Endodermal cell (in vitro differentiated cells): ENCODE results near the gene STT3A. TPM values are rescaled to one million over a fixed set of nuclear protein-coding genes. Genes with fewer than 3 reads are reported as not detected.

Experiments used
- DNase-seq: peaks from one replicate; pipeline ENCODE4 v3.0.0-alpha.2; 2017
- H3K27ac ChIP-seq: 2 replicates; pipeline ENCODE4 v1.5.1; 2013; ENCODE audit warnings: mild to moderate bottlenecking, low read depth, low read length, moderate library complexity
- H3K27me3 ChIP-seq: 2 replicates; pipeline ENCODE4 v1.6.1; 2013; ENCODE audit warnings: mild to moderate bottlenecking, low read length, moderate library complexity; ENCODE audit not compliant: insufficient read depth, control insufficient read depth, poor library complexity, severe bottlenecking
- H3K36me3 ChIP-seq: 2 replicates; pipeline ENCODE4 v1.7.0; 2013; ENCODE audit warnings: mild to moderate bottlenecking, low read length, moderate library complexity; ENCODE audit not compliant: control insufficient read depth, insufficient read depth
- H3K4me1 ChIP-seq: one replicate; pipeline ENCODE4 v1.7.0; 2013; ENCODE audit warnings: low read length; ENCODE audit not compliant: control insufficient read depth, insufficient read depth
- H3K4me3 ChIP-seq: 2 replicates; pipeline ENCODE4 v1.5.1; 2013; ENCODE audit warnings: mild to moderate bottlenecking, low read length, moderate library complexity
- H3K9ac ChIP-seq: 2 replicates; pipeline ENCODE4 v1.6.1; 2013; ENCODE audit warnings: mild to moderate bottlenecking, low read length, moderate library complexity; ENCODE audit not compliant: poor library complexity, severe bottlenecking; ENCODE audit errors: extremely low read depth
- H3K9me3 ChIP-seq: 2 replicates; pipeline ENCODE4 v1.6.1; 2013; ENCODE audit warnings: mild to moderate bottlenecking, low read length, moderate library complexity; ENCODE audit not compliant: control insufficient read depth
- H3K27ac Mint-ChIP-seq: 2 replicates; pipeline ENCODE4 v1.8.0; 2020; ENCODE audit warnings: mixed read lengths
- H3K27me3 Mint-ChIP-seq: 2 replicates; pipeline ENCODE4 v1.8.0; 2021; ENCODE audit warnings: mild to moderate bottlenecking, mixed read lengths; ENCODE audit not compliant: insufficient read depth
- H3K36me3 Mint-ChIP-seq: 2 replicates; pipeline ENCODE4 v1.8.0; 2020; ENCODE audit warnings: low read depth, mixed read lengths
- H3K4me1 Mint-ChIP-seq: 2 replicates; pipeline ENCODE4 v1.8.0; 2020; ENCODE audit warnings: mixed read lengths
- H3K4me3 Mint-ChIP-seq: 2 replicates; pipeline ENCODE4 v1.8.0; 2020; ENCODE audit warnings: mild to moderate bottlenecking, moderate library complexity, mixed read lengths
- H3K9me3 Mint-ChIP-seq: 2 replicates; pipeline ENCODE4 v1.8.0; 2020; ENCODE audit warnings: mild to moderate bottlenecking, mixed read lengths
- CTCF ChIP-seq: fragments of 200-600 bp; sonication (generic); conservative IDR thresholded peaks from 2 replicates; pipeline ENCODE4 v1.5.0; 2021; ENCODE audit warnings: antibody characterized with exemption, mild to moderate bottlenecking
- WGBS, 2 experiments: methylation state at CpG; one replicate each; pipeline versions ENCODE4 v1.1.5 to v1.1.7; 2013; ENCODE audit warnings: missing lambda C conversion rate in 2 of 2, mixed read lengths in 1 of 2; ENCODE audit not compliant: insufficient coverage in 1 of 2, insufficient read length in 1 of 2; 5-methylcytosine and 5-hydroxymethylcytosine counted together
- total RNA-seq, 2 donors: library from RNA; stranded (reverse); fragmentation: NEBNext Ultra II Directional in 1 of 2; extraction: Animal tissue kit (Norgen Biotek cat#: 25700) in 1 of 2; gene quantifications; 2 replicates in 1 of 2; 3 replicates in 1 of 2; pipeline ENCODE4 v1.2.1, GENCODE V29; 2021

The STT3A gene
- total RNA-seq, 2 donors from 2014 or later = 158 to 159 TPM

- Mint-ChIP-seq H3K27ac (no peak overlapping the region), H3K27me3 (no peaks in the 10 kb centered on the region), H3K4me1 (peaks cover 12% of the 10 kb centered on the region), H3K36me3 (peaks cover 29% of the 10 kb centered on the region), H3K4me3 (no peak overlapping the region), H3K9me3 (no peaks in the 10 kb centered on the region)
- H3K4me3 ChIP-seq = no peak overlapping the region
- TF ChIP-seq CTCF = no peak
- no peak overlapping the region for H3K9ac ChIP-seq
- peaks cover 40% of the 10 kb centered on the region for H3K36me3 ChIP-seq
- H3K27me3 ChIP-seq = no peaks in the 10 kb centered on the region
- no peak for DNase-seq
- H3K27ac ChIP-seq = no peak overlapping the region
- WGBS, 2 experiments = 96 to 100% methylated on average over 1 of the region's 1 CpG
- H3K4me1 ChIP-seq = no peaks in the 10 kb centered on the region
- H3K9me3 ChIP-seq = no peaks in the 10 kb centered on the region
These were observed 7.2 kb upstream of the STT3A start for GRCh38 chr11:125585487-125585886.

GRCh38 chr11:125586623-125587022, 6.0 kb upstream of the STT3A start:
- Histone ChIP-seq H3K27me3 (no peaks in the 10 kb centered on the region), H3K9ac (no peak overlapping the region), H3K36me3 (peaks cover 30% of the 10 kb centered on the region), H3K9me3 (no peaks in the 10 kb centered on the region), H3K27ac (no peak overlapping the region), H3K4me1 (no peaks in the 10 kb centered on the region), H3K4me3 (no peak overlapping the region)
- Mint-ChIP-seq H3K27ac (no peak overlapping the region), H3K9me3 (no peaks in the 10 kb centered on the region), H3K4me3 (no peak overlapping the region), H3K27me3 (no peaks in the 10 kb centered on the region), H3K36me3 (peaks cover 22% of the 10 kb centered on the region), H3K4me1 (peaks cover 15% of the 10 kb centered on the region)
- no peak for DNase-seq
- 90 to 100% methylated on average over 2 to 3 of the region's 3 CpGs for WGBS, 2 experiments
- TF ChIP-seq CTCF = no peak

GRCh38 chr11:125587480-125587879, 5.2 kb upstream of the STT3A start:
- DNase-seq = no peak
- Histone ChIP-seq H3K27ac (no peak overlapping the region), H3K4me3 (no peak overlapping the region), H3K36me3 (peaks cover 21% of the 10 kb centered on the region), H3K4me1 (no peaks in the 10 kb centered on the region), H3K27me3 (no peaks in the 10 kb centered on the region), H3K9me3 (no peaks in the 10 kb centered on the region), H3K9ac (no peak overlapping the region)
- peaks cover 16% of the 10 kb centered on the region for H3K4me1 Mint-ChIP-seq
- no peak overlapping the region for H3K4me3 Mint-ChIP-seq
- 96 to 100% methylated on average over 1 of the region's 1 CpG for WGBS, 2 experiments
- H3K27ac Mint-ChIP-seq = no peak overlapping the region
- H3K36me3 Mint-ChIP-seq = peaks cover 21% of the 10 kb centered on the region
- TF ChIP-seq CTCF = no peak
- H3K27me3 Mint-ChIP-seq = no peaks in the 10 kb centered on the region
- H3K9me3 Mint-ChIP-seq = no peaks in the 10 kb centered on the region
